GM18870 (cell line): ENCODE measurements around the gene KLHL17.

ENCODE experiments used
- ATAC-seq: cut with Tn5 transposase; IDR thresholded peaks from one replicate; pipeline ENCODE4 v1.9.1; 2021; ENCODE audit warnings: moderate library complexity; ENCODE audit not compliant: unreplicated experiment

Gene KLHL17

GRCh38 chr1:921011-921837 lies 39.2 kb upstream of the KLHL17 start:
- ATAC-seq = no peak

GRCh38 chr1:923131-923990 lies 37.0 kb upstream of the KLHL17 start, which contains the start of gene SAMD11:
TSS of gene SAMD11 (plus strand) at chr1:923923. CDS start at chr1:924432, 509 bp downstream.
- no peak for ATAC-seq

- ATAC-seq = no peak
Observed at GRCh38 chr1:923991-924655, 36.3 kb upstream of the KLHL17 start.

- no peak for ATAC-seq
Observed at GRCh38 chr1:924656-925560, 35.5 kb upstream of the KLHL17 start.

GRCh38 chr1:925561-926421 lies 34.6 kb upstream of the KLHL17 start:
- ATAC-seq = no peak

- no peak for ATAC-seq
Observed at GRCh38 chr1:927234-927633, 33.1 kb upstream of the KLHL17 start.

- no peak for ATAC-seq
Observed at GRCh38 chr1:927748-928147, 32.6 kb upstream of the KLHL17 start.

- no peak for ATAC-seq
Observed at GRCh38 chr1:928825-929661, 31.3 kb upstream of the KLHL17 start.

- ATAC-seq = no peak
Observed at GRCh38 chr1:929712-930632, 30.4 kb upstream of the KLHL17 start.

GRCh38 chr1:930633-931138 lies 29.7 kb upstream of the KLHL17 start:
- ATAC-seq = no peak

- ATAC-seq = no peak
Observed at GRCh38 chr1:931380-932172, 28.8 kb upstream of the KLHL17 start.

GRCh38 chr1:932173-932510 lies 28.2 kb upstream of the KLHL17 start:
- ATAC-seq = no peak

GRCh38 chr1:932776-933602 lies 27.4 kb upstream of the KLHL17 start:
- ATAC-seq = no peak

- no peak for ATAC-seq
Observed at GRCh38 chr1:933603-933940, 26.8 kb upstream of the KLHL17 start.

- ATAC-seq = no peak
Observed at GRCh38 chr1:934991-935750, 25.2 kb upstream of the KLHL17 start.
